Measurements from ENCODE around the gene DSCAML1.

DSCAML1 gene

DNA sequence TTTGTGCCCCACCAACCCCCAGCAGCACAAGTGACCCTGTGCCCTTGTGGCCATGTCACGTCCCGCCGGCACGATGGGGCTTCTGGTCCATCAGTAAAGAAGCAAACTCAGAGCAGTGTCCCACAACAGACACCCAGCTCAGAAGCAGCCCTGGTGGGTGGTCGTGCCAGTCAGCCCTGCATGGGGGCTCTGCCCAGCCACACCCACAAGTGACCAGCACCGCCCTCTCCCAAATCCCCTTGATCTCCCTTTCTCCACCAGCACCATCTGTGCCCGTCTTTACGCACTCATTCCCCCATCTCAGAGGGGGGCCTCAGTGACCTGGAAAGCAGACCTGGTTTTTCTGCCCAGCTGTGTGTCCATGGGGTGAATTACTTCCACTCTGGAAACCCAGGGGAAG lies 149.1 kb downstream of the DSCAML1 start:
- Histone ChIP-seq H2BK5ac (ENCODE audit: low read length) (no peak overlapping the region), H4K8ac (ENCODE audit: low read depth, low read length) (no peak overlapping the region), H2AFZ (ENCODE audit: low read length) (no peak overlapping the region), H4K91ac (ENCODE audit: low read depth, low read length, poor library complexity) (no peak overlapping the region), H3K4ac (ENCODE audit: low read length) (no peak overlapping the region), H3K27ac (replicated peaks; ENCODE audit: low read length) (no peak overlapping the region), H2BK15ac (ENCODE audit: low read length) (no peak overlapping the region), H3K9me3 (replicated peaks in 1 of 2; ENCODE audit: control insufficient read depth in 2 of 2, insufficient read depth in 1 of 2, low read depth in 1 of 2, low read length in 2 of 2) (no peaks in the 10 kb centered on the region), H3K4me1 (ENCODE audit: control insufficient read depth in 2 of 2, insufficient read depth in 1 of 2, low read depth in 1 of 2, low read length in 2 of 2) (peaks cover 3 to 9% of the 10 kb centered on the region in 2 donors), H3K9ac (ENCODE audit: low read depth, low read length, poor library complexity) (no peak overlapping the region), H2AK5ac (ENCODE audit: low read depth, low read length) (no peak overlapping the region), H3K36me3 (replicated peaks in 1 of 2; ENCODE audit: control insufficient read depth in 2 of 2, insufficient read depth in 2 of 2, low read length in 2 of 2) (no peaks in the 10 kb centered on the region), H3K14ac (ENCODE audit: low read length) (no peak overlapping the region), H3K18ac (ENCODE audit: low read length) (peak overlapping the region; percentile 63), H2BK120ac (ENCODE audit: low read depth, low read length) (no peak overlapping the region), H3K27me3 (ENCODE audit: control insufficient read depth in 3 of 3, insufficient read depth in 3 of 3, low read depth in 1 of 3, low read length in 3 of 3) (peaks cover 0 to 25% (median 0%) of the 10 kb centered on the region in 3 experiments), H3K79me1 (ENCODE audit: low read depth, low read length) (no peaks in the 10 kb centered on the region), H3K4me2 (ENCODE audit: insufficient read depth, low read length, poor library complexity, severe bottlenecking) (no peak overlapping the region), H3K23ac (ENCODE audit: low read depth, low read length, poor library complexity) (peak overlapping the region; percentile 3), H2BK12ac (ENCODE audit: low read length) (no peak overlapping the region), H3K4me3 (ENCODE audit: low read length in 2 of 2) (no peak overlapping the region)
- no CpG with 5 or more reads among the region's 8 CpGs for WGBS, 2 donors (ENCODE audit: extremely low coverage in 2 of 2, insufficient read length in 2 of 2, insufficient replicate concordance in 1 of 2)
- no peak for DNase-seq (ENCODE audit: low spot score)

DNA sequence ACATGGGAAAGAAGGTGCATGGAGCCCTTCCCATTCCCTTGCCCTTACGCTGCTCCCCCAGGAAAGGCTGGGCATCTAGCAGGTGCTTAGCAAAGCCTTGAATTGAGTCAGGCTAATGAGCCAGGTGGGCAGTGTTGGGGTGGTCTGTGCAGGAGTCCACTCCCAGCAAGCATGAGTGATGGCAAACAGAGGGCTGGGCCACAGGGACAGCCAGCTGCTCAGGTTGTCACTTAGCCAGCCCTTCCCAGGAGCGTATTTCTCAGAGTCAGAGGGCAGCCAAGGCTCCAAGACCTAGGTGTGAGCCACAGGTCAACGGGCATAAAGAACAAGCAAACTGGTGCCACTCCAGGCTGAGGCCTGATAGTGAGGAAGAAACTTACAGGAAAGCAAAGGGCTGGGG lies 149.8 kb downstream of the DSCAML1 start:
- H3K4me1 ChIP-seq (ENCODE audit: control insufficient read depth in 2 of 2, insufficient read depth in 1 of 2, low read depth in 1 of 2, low read length in 2 of 2), result peaks cover 3 to 9% of the 10 kb centered on the region in 2 donors
- H3K79me1 ChIP-seq (ENCODE audit: low read depth, low read length), result no peaks in the 10 kb centered on the region
- no peak for DNase-seq (ENCODE audit: low spot score)
- H2BK5ac ChIP-seq (ENCODE audit: low read length), result no peak overlapping the region
- H3K27ac ChIP-seq (replicated peaks; ENCODE audit: low read length), result no peak overlapping the region
- H3K36me3 ChIP-seq (replicated peaks in 1 of 2; ENCODE audit: control insufficient read depth in 2 of 2, insufficient read depth in 2 of 2, low read length in 2 of 2), result no peaks in the 10 kb centered on the region
- H3K14ac ChIP-seq (ENCODE audit: low read length), result no peak overlapping the region
- no peaks in the 10 kb centered on the region for H3K9me3 ChIP-seq (replicated peaks in 1 of 2; ENCODE audit: control insufficient read depth in 2 of 2, insufficient read depth in 1 of 2, low read depth in 1 of 2, low read length in 2 of 2)
- H2BK15ac ChIP-seq (ENCODE audit: low read length), result no peak overlapping the region
- no peak overlapping the region for H2AFZ ChIP-seq (ENCODE audit: low read length)
- no peak overlapping the region for H3K18ac ChIP-seq (ENCODE audit: low read length)
- H2BK12ac ChIP-seq (ENCODE audit: low read length), result no peak overlapping the region
- no peak overlapping the region for H3K23ac ChIP-seq (ENCODE audit: low read depth, low read length, poor library complexity)
- no peak overlapping the region for H3K4me3 ChIP-seq (ENCODE audit: low read length in 2 of 2)
- H4K91ac ChIP-seq (ENCODE audit: low read depth, low read length, poor library complexity), result no peak overlapping the region
- H3K27me3 ChIP-seq (ENCODE audit: control insufficient read depth in 3 of 3, insufficient read depth in 3 of 3, low read depth in 1 of 3, low read length in 3 of 3), result peaks cover 0 to 26% (median 0%) of the 10 kb centered on the region in 3 experiments
- H4K8ac ChIP-seq (ENCODE audit: low read depth, low read length), result no peak overlapping the region
- H3K9ac ChIP-seq (ENCODE audit: low read depth, low read length, poor library complexity), result no peak overlapping the region
- no peak overlapping the region for H2AK5ac ChIP-seq (ENCODE audit: low read depth, low read length)
- no peak overlapping the region for H3K4ac ChIP-seq (ENCODE audit: low read length)
- no peak overlapping the region for H2BK120ac ChIP-seq (ENCODE audit: low read depth, low read length)
- WGBS, 2 donors (ENCODE audit: extremely low coverage in 2 of 2, insufficient read length in 2 of 2, insufficient replicate concordance in 1 of 2), result no CpG with 5 or more reads among the region's 3 CpGs
- H3K4me2 ChIP-seq (ENCODE audit: insufficient read depth, low read length, poor library complexity, severe bottlenecking), result no peak overlapping the region

DNA sequence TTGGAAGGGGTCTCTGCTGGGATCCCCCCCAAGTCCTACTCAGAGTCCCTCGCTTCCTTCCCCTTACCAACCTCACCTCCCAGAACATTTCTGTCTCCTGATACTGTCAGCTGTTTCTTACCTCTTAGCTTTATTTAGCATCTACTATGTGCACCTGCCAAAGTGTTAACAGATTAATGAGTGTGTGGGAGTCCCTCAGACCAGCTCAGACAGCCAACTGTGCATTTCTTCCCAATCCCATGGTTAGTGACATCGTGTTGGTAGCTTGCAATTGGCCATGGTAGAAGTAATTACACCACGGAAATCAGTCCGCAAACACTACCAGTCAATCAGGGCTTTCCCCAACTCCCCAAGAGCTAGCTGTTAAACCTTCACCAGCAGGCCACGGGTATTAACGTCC lies 150.6 kb downstream of the DSCAML1 start:
- Histone ChIP-seq H3K9ac (ENCODE audit: low read depth, low read length, poor library complexity) (no peak overlapping the region), H2AK5ac (ENCODE audit: low read depth, low read length) (no peak overlapping the region), H3K27me3 (ENCODE audit: control insufficient read depth in 3 of 3, insufficient read depth in 3 of 3, low read depth in 1 of 3, low read length in 3 of 3) (peaks cover 0 to 28% (median 0%) of the 10 kb centered on the region in 3 experiments), H3K27ac (replicated peaks; ENCODE audit: low read length) (no peak overlapping the region), H3K23ac (ENCODE audit: low read depth, low read length, poor library complexity) (no peak overlapping the region), H3K4me3 (ENCODE audit: low read length in 2 of 2) (no peak overlapping the region), H2AFZ (ENCODE audit: low read length) (no peak overlapping the region), H2BK15ac (ENCODE audit: low read length) (no peak overlapping the region), H3K4ac (ENCODE audit: low read length) (no peak overlapping the region), H3K4me1 (ENCODE audit: control insufficient read depth in 2 of 2, insufficient read depth in 1 of 2, low read depth in 1 of 2, low read length in 2 of 2) (peaks cover 3 to 9% of the 10 kb centered on the region in 2 donors), H3K9me3 (replicated peaks in 1 of 2; ENCODE audit: control insufficient read depth in 2 of 2, insufficient read depth in 1 of 2, low read depth in 1 of 2, low read length in 2 of 2) (no peaks in the 10 kb centered on the region), H4K8ac (ENCODE audit: low read depth, low read length) (no peak overlapping the region), H2BK120ac (ENCODE audit: low read depth, low read length) (no peak overlapping the region), H4K91ac (ENCODE audit: low read depth, low read length, poor library complexity) (no peak overlapping the region), H2BK5ac (ENCODE audit: low read length) (no peak overlapping the region), H3K79me1 (ENCODE audit: low read depth, low read length) (no peaks in the 10 kb centered on the region), H3K36me3 (replicated peaks in 1 of 2; ENCODE audit: control insufficient read depth in 2 of 2, insufficient read depth in 2 of 2, low read length in 2 of 2) (no peaks in the 10 kb centered on the region), H3K14ac (ENCODE audit: low read length) (no peak overlapping the region), H2BK12ac (ENCODE audit: low read length) (no peak overlapping the region), H3K4me2 (ENCODE audit: insufficient read depth, low read length, poor library complexity, severe bottlenecking) (no peak overlapping the region), H3K18ac (ENCODE audit: low read length) (peak overlapping the region; percentile 36)
- no CpG with 5 or more reads among the region's 6 CpGs for WGBS, 2 donors (ENCODE audit: extremely low coverage in 2 of 2, insufficient read length in 2 of 2, insufficient replicate concordance in 1 of 2)
- DNase-seq (ENCODE audit: low spot score), result no peak

DNA sequence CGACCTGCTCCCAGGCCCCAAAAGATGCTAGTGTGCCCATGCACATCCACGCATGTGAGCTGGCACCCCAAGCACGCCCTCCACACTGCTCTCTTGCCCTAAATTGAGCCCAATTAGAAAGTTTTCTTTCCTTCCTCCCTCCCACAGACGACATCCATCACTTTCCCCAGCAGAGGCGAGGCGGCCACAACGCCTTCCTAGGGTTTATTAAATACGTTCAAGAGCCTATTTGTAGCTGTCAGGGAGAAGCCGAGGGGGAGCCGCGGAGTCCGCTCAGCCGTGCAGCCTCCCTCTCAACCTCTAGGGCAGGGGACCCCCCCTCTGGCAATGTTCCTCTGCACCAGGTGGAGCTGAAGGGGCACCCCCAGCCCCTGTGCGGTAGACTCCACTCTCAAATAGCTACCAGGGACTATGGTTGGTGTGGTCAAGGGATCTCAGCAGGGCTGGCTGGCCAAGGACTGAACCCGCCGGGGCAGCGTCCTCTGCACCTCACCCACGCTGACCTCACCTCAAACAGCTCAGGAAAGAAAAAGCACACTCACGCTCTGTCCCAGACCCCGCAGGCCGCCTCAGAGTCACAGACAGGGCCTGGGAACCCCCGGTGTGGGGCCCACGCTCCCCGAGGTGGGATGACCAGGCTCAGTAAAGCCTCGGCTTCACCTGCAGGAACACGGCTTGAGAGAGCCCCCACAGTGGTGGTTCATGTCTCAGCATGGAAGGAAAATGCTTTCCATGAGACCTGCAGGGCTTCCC lies 152.4 kb downstream of the DSCAML1 start:
- H3K79me1 ChIP-seq (ENCODE audit: low read depth, low read length), result no peaks in the 10 kb centered on the region
- peak overlapping the region; percentile 51 for H2AK5ac ChIP-seq (ENCODE audit: low read depth, low read length)
- H2BK120ac ChIP-seq (ENCODE audit: low read depth, low read length), result no peak overlapping the region
- peaks cover 0 to 28% (median 0%) of the 10 kb centered on the region in 3 experiments for H3K27me3 ChIP-seq (ENCODE audit: control insufficient read depth in 3 of 3, insufficient read depth in 3 of 3, low read depth in 1 of 3, low read length in 3 of 3)
- H3K9ac ChIP-seq (ENCODE audit: low read depth, low read length, poor library complexity), result peak overlapping the region; percentile 25
- H4K8ac ChIP-seq (ENCODE audit: low read depth, low read length), result no peak overlapping the region
- peaks cover 3 to 15% of the 10 kb centered on the region in 2 donors for H3K4me1 ChIP-seq (ENCODE audit: control insufficient read depth in 2 of 2, insufficient read depth in 1 of 2, low read depth in 1 of 2, low read length in 2 of 2)
- peak overlapping the region; percentile 20 for H2BK5ac ChIP-seq (ENCODE audit: low read length)
- H3K9me3 ChIP-seq (replicated peaks in 1 of 2; ENCODE audit: control insufficient read depth in 2 of 2, insufficient read depth in 1 of 2, low read depth in 1 of 2, low read length in 2 of 2), result no peaks in the 10 kb centered on the region
- no peak overlapping the region for H3K4me3 ChIP-seq (ENCODE audit: low read length in 2 of 2)
- H2BK15ac ChIP-seq (ENCODE audit: low read length), result no peak overlapping the region
- no peak overlapping the region for H3K4ac ChIP-seq (ENCODE audit: low read length)
- H3K36me3 ChIP-seq (replicated peaks in 1 of 2; ENCODE audit: control insufficient read depth in 2 of 2, insufficient read depth in 2 of 2, low read length in 2 of 2), result no peaks in the 10 kb centered on the region
- no peak overlapping the region for H3K4me2 ChIP-seq (ENCODE audit: insufficient read depth, low read length, poor library complexity, severe bottlenecking)
- peak overlapping the region; percentile 34 for H3K23ac ChIP-seq (ENCODE audit: low read depth, low read length, poor library complexity)
- H3K14ac ChIP-seq (ENCODE audit: low read length), result no peak overlapping the region
- H2AFZ ChIP-seq (ENCODE audit: low read length), result no peak overlapping the region
- no peak overlapping the region for H3K27ac ChIP-seq (replicated peaks; ENCODE audit: low read length)
- peak overlapping the region; percentile 19 for H2BK12ac ChIP-seq (ENCODE audit: low read length)
- no CpG with 5 or more reads among the region's 26 CpGs for WGBS, 2 donors (ENCODE audit: extremely low coverage in 2 of 2, insufficient read length in 2 of 2, insufficient replicate concordance in 1 of 2)
- H3K18ac ChIP-seq (ENCODE audit: low read length), result peak overlapping the region; percentile 67
- H4K91ac ChIP-seq (ENCODE audit: low read depth, low read length, poor library complexity), result no peak overlapping the region
- no peak for DNase-seq (ENCODE audit: low spot score)
